NCI-H69 (cell line): ENCODE results near the gene YWHAQ.
A peak's percentile ranks its signal among the peaks of the same experiment; 100 is the strongest.
"Not testable (repeated sequence)": the region's sequence is repeated elsewhere in the genome, so short reads cannot be mapped to it uniquely, and the experiment has no call there.

Source experiments
- DNase-seq: peaks from one replicate; lab custom pipeline; 2025; lab: John Stamatoyannopoulos, UW

The YWHAQ gene

GRCh38 chr2:9594366-9595054, 36.3 kb downstream of the YWHAQ start:
- DNase-seq = no peak

GRCh38 chr2:9593925-9594324, 36.9 kb downstream of the YWHAQ start:
- no peak for DNase-seq

GRCh38 chr2:9592699-9593098, 38.1 kb downstream of the YWHAQ start:
- DNase-seq = no peak

GRCh38 chr2:9590641-9591040, 40.2 kb downstream of the YWHAQ start:
- no peak for DNase-seq

GRCh38 chr2:9586465-9586864, 44.3 kb downstream of the YWHAQ start:
- no peak for DNase-seq

- no peak for DNase-seq
Measured at GRCh38 chr2:9585486-9585885, 45.3 kb downstream of the YWHAQ start.

GRCh38 chr2:9584902-9585301, 45.9 kb downstream of the YWHAQ start:
- DNase-seq = not testable (repeated sequence)

- no peak for DNase-seq
Measured at GRCh38 chr2:9582624-9583023, 48.2 kb downstream of the YWHAQ start.

- no peak for DNase-seq
Measured at GRCh38 chr2:9578467-9579235, 52.1 kb downstream of the YWHAQ start.

GRCh38 chr2:9574331-9574730, 56.5 kb downstream of the YWHAQ start:
- no peak for DNase-seq

- DNase-seq = no peak
Measured at GRCh38 chr2:9573840-9574239, 57.0 kb downstream of the YWHAQ start.

GRCh38 chr2:9573013-9573720, 57.6 kb downstream of the YWHAQ start:
- DNase-seq = no peak

- no peak for DNase-seq
Measured at GRCh38 chr2:9570182-9571060, 60.4 kb downstream of the YWHAQ start.

- DNase-seq = no peak
Measured at GRCh38 chr2:9565436-9566153, 65.2 kb downstream of the YWHAQ start.

- peak; percentile 1 for DNase-seq
Measured at GRCh38 chr2:9560628-9561027, 70.2 kb downstream of the YWHAQ start.

- DNase-seq = peak; percentile 9
Measured at GRCh38 chr2:9558948-9559381, 71.8 kb downstream of the YWHAQ start.

GRCh38 chr2:9556121-9556743, 74.6 kb downstream of the YWHAQ start:
- DNase-seq = no peak

GRCh38 chr2:9555297-9556120, 75.3 kb downstream of the YWHAQ start, which contains the start of gene ADAM17:
ADAM17 (minus strand) TSS chr2:9555830; CDS start chr2:9555605, 225 bp downstream.
- DNase-seq = peak; percentile 95

GRCh38 chr2:9554921-9555296, 75.9 kb downstream of the YWHAQ start:
- DNase-seq = peak; percentile 37
